Kidney glomerular epithelial cell (primary cell): ENCODE results near the gene RAB7B.
"Not testable (repeated sequence)": the region's sequence is repeated elsewhere in the genome, so short reads cannot be mapped to it uniquely, and the experiment has no call there.

ENCODE experiments used
- DNase-seq: peaks from one replicate; lab custom pipeline; 2025; lab: John Stamatoyannopoulos, UW

Gene RAB7B

GRCh38 chr1:205996641-205997040 lies 6.6 kb downstream of the RAB7B start:
- not testable (repeated sequence) for DNase-seq

- DNase-seq = no peak
Measured at GRCh38 chr1:205994346-205994745, 8.8 kb downstream of the RAB7B start.

GRCh38 chr1:205993068-205993467 lies 10.1 kb downstream of the RAB7B start:
- DNase-seq = no peak

GRCh38 chr1:205992218-205992882 lies 10.8 kb downstream of the RAB7B start:
- no peak for DNase-seq

- peak; percentile 29 for DNase-seq
Measured at GRCh38 chr1:205991237-205991636, 12.0 kb downstream of the RAB7B start.

GRCh38 chr1:205990226-205990625 lies 13.0 kb downstream of the RAB7B start:
- no peak for DNase-seq

GRCh38 chr1:205989786-205990185 lies 13.4 kb downstream of the RAB7B start:
- no peak for DNase-seq

GRCh38 chr1:205988585-205988995 lies 14.6 kb downstream of the RAB7B start:
- no peak for DNase-seq

- no peak for DNase-seq
Measured at GRCh38 chr1:205986861-205987260, 16.3 kb downstream of the RAB7B start.

GRCh38 chr1:205986292-205986691 lies 16.9 kb downstream of the RAB7B start:
- no peak for DNase-seq

- DNase-seq = peak; percentile 93
Measured at GRCh38 chr1:205985330-205986005, 17.7 kb downstream of the RAB7B start.

- peak; percentile 33 for DNase-seq
Measured at GRCh38 chr1:205983925-205984725, 19.1 kb downstream of the RAB7B start.

GRCh38 chr1:205981257-205981656 lies 21.9 kb downstream of the RAB7B start:
- no peak for DNase-seq

- DNase-seq = no peak
Measured at GRCh38 chr1:205980237-205980870, 22.8 kb downstream of the RAB7B start.

GRCh38 chr1:205979301-205979700 lies 23.9 kb downstream of the RAB7B start:
- DNase-seq = no peak

- no peak for DNase-seq
Measured at GRCh38 chr1:205978676-205979075, 24.5 kb downstream of the RAB7B start.

- DNase-seq = peak; percentile 70
Measured at GRCh38 chr1:205977402-205978014, 25.7 kb downstream of the RAB7B start.

GRCh38 chr1:205976708-205977401 lies 26.3 kb downstream of the RAB7B start:
- DNase-seq = peak; percentile 14

GRCh38 chr1:205976036-205976435 lies 27.2 kb downstream of the RAB7B start:
- DNase-seq = no peak

- no peak for DNase-seq
Measured at GRCh38 chr1:205975387-205975998, 27.7 kb downstream of the RAB7B start.

GRCh38 chr1:205974712-205975111 lies 28.5 kb downstream of the RAB7B start:
- DNase-seq = no peak
